Measurements from ENCODE around the gene DPH6. TPM values are rescaled to one million over a fixed set of nuclear protein-coding genes. Genes with fewer than 3 reads are reported as not detected.

Gene DPH6
- total RNA-seq, 2 donors from 2014 or later, result 8.9 to 17.6 TPM

DNA sequence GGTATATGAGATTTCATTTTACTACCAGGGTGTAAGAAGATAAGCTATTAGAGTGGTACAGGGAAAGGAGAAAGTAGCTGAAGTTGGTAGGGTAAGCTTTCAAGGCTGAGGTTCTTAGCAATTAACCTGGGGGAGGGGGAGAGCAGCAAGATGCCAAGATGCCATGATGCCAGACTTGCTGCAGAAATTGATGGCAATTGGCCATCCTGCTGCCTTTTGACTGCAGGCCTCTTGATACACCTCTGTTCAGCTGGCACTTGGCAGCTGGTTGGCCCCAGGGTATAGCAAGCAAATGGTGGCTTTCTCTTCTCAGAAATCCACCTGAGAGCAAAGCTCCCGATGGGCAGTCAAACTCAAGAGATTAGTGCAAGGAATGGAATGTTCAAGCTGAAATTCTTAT, 21.4 kb upstream of the DPH6 start:
- DNase-seq (ENCODE audit: low spot score), result no peak
- H3K4me3 ChIP-seq, result no peak overlapping the region
- no peaks in the 10 kb centered on the region for H3K36me3 ChIP-seq
- H3K4me1 ChIP-seq (replicated peaks), result no peaks in the 10 kb centered on the region
- intact Hi-C loops (cut with DNase I), result no loop called here
- TF ChIP-seq POLR2A (IDR thresholded peaks at IDR 0.05), result no peak
- TF ChIP-seq POLR2AphosphoS5 (IDR thresholded peaks at IDR 0.05), result no peak
- TF ChIP-seq, protein P1, sequence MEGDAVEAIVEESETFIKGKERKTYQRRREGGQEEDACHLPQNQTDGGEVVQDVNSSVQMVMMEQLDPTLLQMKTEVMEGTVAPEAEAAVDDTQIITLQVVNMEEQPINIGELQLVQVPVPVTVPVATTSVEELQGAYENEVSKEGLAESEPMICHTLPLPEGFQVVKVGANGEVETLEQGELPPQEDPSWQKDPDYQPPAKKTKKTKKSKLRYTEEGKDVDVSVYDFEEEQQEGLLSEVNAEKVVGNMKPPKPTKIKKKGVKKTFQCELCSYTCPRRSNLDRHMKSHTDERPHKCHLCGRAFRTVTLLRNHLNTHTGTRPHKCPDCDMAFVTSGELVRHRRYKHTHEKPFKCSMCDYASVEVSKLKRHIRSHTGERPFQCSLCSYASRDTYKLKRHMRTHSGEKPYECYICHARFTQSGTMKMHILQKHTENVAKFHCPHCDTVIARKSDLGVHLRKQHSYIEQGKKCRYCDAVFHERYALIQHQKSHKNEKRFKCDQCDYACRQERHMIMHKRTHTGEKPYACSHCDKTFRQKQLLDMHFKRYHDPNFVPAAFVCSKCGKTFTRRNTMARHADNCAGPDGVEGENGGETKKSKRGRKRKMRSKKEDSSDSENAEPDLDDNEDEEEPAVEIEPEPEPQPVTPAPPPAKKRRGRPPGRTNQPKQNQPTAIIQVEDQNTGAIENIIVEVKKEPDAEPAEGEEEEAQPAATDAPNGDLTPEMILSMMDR (IDR thresholded peaks at IDR 0.05), result no peak
- H3K27me3 ChIP-seq (replicated peaks; ENCODE audit: insufficient read depth), result no peaks in the 10 kb centered on the region
- no peak overlapping the region for H3K27ac ChIP-seq
- WGBS, result 86% methylated on average over 1 of the region's 1 CpG
- no peaks in the 10 kb centered on the region for H3K9me3 ChIP-seq

DNA sequence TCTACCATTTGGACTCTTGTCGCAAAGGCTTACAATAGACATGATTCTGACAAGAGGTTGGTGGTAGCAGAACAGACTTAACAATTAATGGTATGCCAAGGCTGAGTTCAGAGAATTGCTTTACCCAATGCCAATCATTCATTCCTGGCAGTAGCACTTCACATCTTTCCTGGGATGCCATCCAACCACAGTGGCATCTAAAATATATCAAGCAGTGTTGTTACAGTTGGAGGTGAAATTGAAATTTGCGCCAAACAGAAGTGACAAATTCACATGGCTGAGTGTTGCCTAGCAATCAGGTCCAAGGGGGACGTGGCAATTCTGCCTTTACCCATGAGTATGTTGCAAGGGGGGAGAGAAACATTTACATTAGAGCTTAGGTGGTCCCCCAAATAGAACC, 21.0 kb upstream of the DPH6 start:
- no peaks in the 10 kb centered on the region for H3K27me3 ChIP-seq (replicated peaks; ENCODE audit: insufficient read depth)
- H3K4me3 ChIP-seq, result no peak overlapping the region
- H3K36me3 ChIP-seq, result no peaks in the 10 kb centered on the region
- H3K4me1 ChIP-seq (replicated peaks), result no peaks in the 10 kb centered on the region
- no peak for DNase-seq (ENCODE audit: low spot score)
- H3K9me3 ChIP-seq, result no peaks in the 10 kb centered on the region
- intact Hi-C loops (cut with DNase I), result no loop called here
- TF ChIP-seq POLR2A (IDR thresholded peaks at IDR 0.05), result no peak
- TF ChIP-seq, protein P1 (IDR thresholded peaks at IDR 0.05), result no peak
- no peak for TF ChIP-seq POLR2AphosphoS5 (IDR thresholded peaks at IDR 0.05)
- 97% methylated on average over 3 of the region's 3 CpGs for WGBS
- no peak overlapping the region for H3K27ac ChIP-seq

- WGBS, result 45% methylated on average over 3 of the region's 3 CpGs
- intact Hi-C loops (cut with DNase I), result no loop called here
- no peak overlapping the region for H3K27ac ChIP-seq
These were observed 19.9 kb upstream of the DPH6 start for GRCh38 chr15:35565901-35566300.

GRCh38 chr15:35562641-35563040, 16.7 kb upstream of the DPH6 start:
- Histone ChIP-seq H3K36me3 (no peaks in the 10 kb centered on the region), H3K27me3 (replicated peaks; ENCODE audit: insufficient read depth) (no peaks in the 10 kb centered on the region), H3K27ac (no peak overlapping the region), H3K4me3 (no peak overlapping the region), H3K9me3 (no peaks in the 10 kb centered on the region), H3K4me1 (replicated peaks) (no peaks in the 10 kb centered on the region)
- intact Hi-C loops (cut with DNase I), result no loop called here
- no peak for TF ChIP-seq POLR2AphosphoS5 (IDR thresholded peaks at IDR 0.05)
- TF ChIP-seq POLR2A (IDR thresholded peaks at IDR 0.05), result no peak
- TF ChIP-seq, protein P1 (IDR thresholded peaks at IDR 0.05), result no peak
- DNase-seq (ENCODE audit: low spot score), result no peak
- WGBS, result 69% methylated on average over 1 of the region's 1 CpG

More at GRCh38 chr15:35565901-35566300, 19.9 kb upstream of the DPH6 start:
- TF ChIP-seq POLR2AphosphoS5 (IDR thresholded peaks at IDR 0.05), result no peak
- no peak for TF ChIP-seq POLR2A (IDR thresholded peaks at IDR 0.05)
- TF ChIP-seq, protein P1 (IDR thresholded peaks at IDR 0.05), result no peak
- H3K27me3 ChIP-seq (replicated peaks; ENCODE audit: insufficient read depth), result no peaks in the 10 kb centered on the region
- no peaks in the 10 kb centered on the region for H3K9me3 ChIP-seq
- DNase-seq (ENCODE audit: low spot score), result no peak
- no peaks in the 10 kb centered on the region for H3K36me3 ChIP-seq
- H3K4me1 ChIP-seq (replicated peaks), result no peaks in the 10 kb centered on the region
- H3K4me3 ChIP-seq, result no peak overlapping the region

- H3K27me3 ChIP-seq (replicated peaks; ENCODE audit: insufficient read depth), result no peaks in the 10 kb centered on the region
- no peaks in the 10 kb centered on the region for H3K9me3 ChIP-seq
- WGBS, result 97% methylated on average over 1 of the region's 1 CpG
- intact Hi-C loops (cut with DNase I), result no loop called here
- TF ChIP-seq POLR2A (IDR thresholded peaks at IDR 0.05), result no peak
- no peak for TF ChIP-seq POLR2AphosphoS5 (IDR thresholded peaks at IDR 0.05)
- TF ChIP-seq, protein P1 (IDR thresholded peaks at IDR 0.05), result no peak
- DNase-seq (ENCODE audit: low spot score), result no peak
- H3K4me1 ChIP-seq (replicated peaks), result no peaks in the 10 kb centered on the region
- no peaks in the 10 kb centered on the region for H3K36me3 ChIP-seq
- H3K4me3 ChIP-seq, result no peak overlapping the region
- H3K27ac ChIP-seq, result no peak overlapping the region
These were observed 15.3 kb upstream of the DPH6 start for GRCh38 chr15:35561308-35561707.
